ENCODE measurements around the gene CD58.
A peak's percentile ranks its signal among the peaks of the same experiment; 100 is the strongest.

CD58 gene

DNA sequence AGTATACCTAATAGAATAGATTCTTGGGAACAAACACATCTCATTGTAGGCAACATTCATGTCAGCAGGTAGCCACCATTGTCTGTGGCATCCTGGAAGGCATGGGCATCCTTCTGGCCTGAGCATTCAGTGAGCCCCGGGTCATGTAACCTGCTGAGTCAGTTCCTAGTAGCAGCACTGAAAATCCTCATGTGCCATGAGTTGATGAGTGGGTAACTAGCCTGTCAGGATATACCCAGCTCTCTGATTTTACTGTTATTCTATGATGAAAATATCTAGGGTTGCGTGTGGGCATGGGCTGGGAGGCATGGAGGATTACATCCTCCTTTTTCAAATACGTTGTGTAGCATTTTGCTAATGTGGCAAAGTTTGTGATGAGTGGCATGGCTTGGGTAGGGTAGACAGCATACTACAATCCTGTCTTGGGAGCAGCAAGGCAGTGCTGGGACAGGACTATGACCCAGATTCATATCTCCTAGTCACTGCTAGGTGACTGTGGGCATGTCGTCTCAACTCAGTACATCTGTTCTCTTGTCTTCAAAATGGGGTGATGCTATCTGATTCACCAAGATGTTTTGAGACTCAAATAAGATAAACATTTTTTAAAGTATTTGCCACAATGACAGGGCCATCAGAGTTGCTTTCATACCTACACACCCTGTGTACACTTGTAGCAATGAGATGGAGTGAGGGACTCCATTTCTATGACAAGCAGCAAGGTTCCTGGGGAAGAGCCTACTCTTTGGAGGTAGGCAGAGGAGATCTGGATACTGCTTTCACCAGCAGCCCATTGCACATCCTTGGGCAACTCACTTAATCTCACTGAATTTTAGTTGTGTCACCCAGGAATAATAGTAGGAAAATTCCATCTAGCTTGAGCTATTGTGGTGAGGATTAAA, 62.5 kb downstream of the CD58 start:
- DNase-seq, result no peak

DNA sequence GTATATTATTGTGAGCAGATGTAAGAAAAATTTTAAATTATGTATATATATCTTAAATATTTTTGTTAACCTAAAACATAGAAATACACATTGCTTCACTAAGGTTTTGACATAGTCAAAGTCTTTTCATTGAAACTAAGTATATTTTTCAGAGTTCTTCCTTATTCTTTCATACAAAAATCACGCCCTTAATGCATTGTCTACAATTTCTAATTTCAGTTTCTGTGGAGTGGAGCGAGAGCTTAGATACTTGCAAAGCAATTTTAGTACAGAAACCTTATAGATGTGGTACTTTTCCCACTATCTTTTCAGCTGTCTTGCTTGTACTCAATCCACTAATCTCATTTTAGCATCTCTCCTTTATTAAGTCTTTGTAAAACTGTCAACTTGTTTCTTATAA, 63.2 kb downstream of the CD58 start:
- no peak for DNase-seq

DNA sequence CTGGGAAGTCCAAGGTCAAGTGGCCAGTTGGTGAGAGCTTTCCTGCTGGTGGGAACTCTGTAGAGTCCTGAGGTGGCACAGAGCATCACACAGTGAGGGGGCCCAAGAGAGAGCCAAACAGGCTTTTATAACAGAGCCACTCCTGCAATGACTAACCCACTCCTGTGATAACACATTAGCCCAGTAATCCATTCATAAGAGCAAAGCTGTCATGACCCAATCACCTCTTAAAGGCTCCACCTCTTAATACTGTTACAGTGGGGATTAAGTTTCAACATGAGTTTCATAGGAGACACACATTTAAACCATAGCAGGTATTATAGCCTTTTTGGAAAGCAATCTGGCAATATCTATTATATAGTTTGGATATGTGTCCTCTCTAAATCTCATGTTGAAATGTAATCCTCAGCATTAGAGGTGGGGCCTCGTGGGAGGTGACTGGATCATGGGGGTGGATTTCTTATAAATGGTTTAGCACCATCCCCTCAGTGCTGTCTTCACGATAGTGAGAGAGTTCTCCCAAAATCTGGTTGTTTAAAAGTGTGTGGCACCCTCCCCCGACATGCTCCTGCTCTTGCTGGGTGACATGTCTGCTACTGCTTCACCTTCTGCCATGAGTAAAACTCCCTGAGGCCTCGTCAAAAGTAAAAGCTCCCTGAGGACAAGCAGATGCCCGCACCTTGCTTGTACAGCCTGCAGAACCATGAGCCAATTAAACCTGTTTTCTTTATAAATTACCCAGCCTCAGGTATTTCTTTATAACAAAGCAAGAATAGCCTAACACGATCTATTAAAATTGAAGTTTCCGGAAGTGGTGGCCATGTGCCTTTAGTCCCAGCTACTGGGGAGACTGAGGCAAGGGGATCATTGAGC, 64.5 kb downstream of the CD58 start:
- no peak for DNase-seq

GRCh38 chr1:116504308-116505156, 66.3 kb downstream of the CD58 start:
- peak; percentile 75 to 82 for DNase-seq

DNA sequence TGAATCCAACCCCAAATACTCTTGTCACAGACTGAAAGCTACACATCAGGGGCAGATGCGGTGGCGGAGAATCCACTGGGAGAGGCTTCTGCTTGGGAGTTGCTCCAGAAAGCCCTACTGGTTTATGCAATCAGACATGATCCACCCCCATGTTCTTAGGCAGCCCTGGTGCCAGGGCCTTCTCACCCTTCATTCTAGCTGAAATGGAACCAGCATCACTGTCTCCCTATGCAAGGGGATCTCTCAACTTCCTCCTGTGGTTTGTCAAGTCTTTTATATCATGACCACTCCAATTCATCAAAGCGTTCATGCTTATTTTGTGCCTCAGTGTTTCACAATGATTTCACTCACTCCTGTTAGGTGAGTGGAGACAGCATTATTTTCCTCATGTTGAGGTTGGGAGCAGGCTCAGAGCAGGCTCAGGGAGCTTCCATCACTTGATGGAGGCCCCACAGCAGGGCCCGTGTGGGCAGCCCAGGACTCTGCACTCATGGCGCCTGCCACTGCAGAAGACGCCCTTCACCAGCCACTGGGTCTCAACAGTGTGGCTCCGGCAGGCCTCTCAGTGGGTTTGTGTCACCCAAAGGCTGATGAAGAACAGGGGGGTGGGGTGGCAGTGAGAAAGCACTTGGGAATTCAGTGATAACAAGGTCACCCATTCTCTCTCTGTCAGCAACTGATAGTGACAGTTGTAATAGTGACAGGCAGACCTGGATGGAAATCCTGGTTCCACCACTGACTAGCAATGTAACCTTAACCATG, 67.1 kb downstream of the CD58 start:
- DNase-seq, result no peak

DNA sequence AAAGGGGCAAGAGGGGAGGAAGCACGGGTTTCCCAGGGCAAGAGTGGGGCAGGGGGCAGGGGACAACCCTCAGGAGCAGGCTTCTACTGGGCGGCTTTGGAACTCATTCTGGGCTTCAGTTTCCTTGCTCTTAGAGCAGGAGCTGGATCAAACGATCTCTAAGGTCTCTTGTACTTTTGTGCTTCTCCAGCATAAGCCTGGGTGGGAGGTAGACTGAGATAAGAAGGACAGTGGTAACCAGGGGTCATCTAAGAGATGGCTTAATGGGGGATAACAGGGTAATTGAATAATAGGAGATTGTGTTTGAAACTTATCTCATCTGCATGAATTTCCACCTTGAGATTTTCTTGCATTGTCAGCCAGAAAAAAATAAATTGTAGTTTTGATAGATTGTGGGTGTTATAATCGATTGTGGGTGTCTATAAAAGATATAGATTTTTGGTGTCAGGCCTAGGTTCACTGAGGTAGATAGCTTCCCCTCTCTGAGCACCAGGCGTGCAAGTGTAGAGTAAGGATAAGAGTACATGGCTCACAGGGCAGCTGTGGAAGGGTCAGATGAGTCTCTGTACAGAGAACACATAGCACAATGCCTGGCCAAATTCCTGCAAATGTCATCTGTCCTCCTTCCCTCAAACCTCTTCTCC, 68.0 kb downstream of the CD58 start:
- DNase-seq, result no peak

GRCh38 chr1:116501870-116502244, 69.0 kb downstream of the CD58 start:
- DNase-seq, result no peak

DNA sequence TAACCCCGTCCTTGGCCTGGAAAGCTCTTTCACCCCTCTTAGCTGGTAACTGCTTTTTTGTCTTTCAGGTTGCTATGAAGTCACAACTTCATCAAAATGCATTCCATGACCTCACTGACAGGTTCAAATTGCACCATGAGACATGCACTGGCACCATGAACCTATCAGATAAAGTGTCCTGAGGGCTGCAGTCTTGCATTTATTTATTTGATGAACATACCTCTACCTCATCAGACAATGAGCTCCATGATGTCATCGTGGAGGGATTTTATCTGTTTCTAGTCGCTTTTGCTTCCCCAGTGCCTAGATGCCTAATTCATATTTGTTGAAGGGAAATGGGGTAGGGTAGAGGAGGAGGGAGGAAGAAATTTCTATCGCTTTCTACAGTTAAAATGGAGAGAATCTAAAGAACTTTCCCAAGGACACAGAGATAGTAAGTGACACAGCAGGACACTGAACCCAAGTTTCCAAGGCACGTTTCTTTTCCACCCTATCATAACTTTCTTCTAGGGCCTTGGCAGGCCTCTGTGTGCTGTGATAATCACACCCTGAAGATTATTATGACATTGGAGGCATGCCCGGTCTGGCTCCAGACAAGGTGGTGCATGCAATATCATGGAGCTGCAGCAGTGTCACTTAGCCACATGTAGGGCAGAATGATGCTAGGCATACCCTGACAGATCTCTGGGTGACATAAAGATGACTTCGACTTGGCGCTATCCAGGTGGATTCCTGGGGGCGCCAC, 69.5 kb downstream of the CD58 start:
- no peak for DNase-seq

DNA sequence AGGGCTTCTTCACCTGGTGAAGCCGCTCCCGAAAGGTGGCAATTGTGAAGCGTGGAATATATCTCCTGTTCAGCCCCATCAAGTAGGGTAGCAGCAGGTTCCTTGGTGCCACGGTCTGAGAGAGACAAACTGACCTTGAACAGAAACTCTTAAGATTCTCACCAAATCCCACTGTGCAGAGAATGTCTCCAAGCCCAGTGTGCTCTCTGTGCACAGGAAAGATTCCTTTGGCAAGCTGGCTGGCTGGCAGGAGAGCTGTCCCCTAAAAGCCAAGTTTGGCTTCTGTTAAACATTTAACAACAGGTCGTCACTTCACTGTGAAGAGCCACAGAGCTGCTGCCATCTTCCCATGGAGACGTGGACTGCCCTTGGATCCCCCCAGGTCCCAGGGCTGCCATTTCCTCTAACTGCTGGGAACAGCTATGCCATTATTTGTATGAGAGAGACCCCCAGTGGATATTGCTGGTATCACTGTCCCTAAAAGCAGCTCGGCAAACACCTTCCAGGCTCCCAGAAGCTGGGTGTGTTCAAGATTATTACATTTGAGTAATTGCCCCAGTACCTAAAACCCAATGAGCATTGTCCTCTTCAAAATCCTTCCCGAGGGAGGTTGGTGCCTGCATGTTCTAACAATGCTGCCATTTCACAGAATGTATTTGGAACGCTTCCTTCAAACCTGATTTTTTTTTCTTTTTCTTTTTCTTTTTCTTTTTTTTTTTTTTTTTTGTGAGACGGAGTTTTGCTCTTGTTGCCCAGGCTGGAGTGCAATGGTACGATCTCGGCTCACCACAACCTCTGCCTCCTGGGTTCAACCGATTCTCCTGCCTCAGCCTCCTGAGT, 71.8 kb downstream of the CD58 start:
- DNase-seq, result peak; percentile 33 to 52

DNA sequence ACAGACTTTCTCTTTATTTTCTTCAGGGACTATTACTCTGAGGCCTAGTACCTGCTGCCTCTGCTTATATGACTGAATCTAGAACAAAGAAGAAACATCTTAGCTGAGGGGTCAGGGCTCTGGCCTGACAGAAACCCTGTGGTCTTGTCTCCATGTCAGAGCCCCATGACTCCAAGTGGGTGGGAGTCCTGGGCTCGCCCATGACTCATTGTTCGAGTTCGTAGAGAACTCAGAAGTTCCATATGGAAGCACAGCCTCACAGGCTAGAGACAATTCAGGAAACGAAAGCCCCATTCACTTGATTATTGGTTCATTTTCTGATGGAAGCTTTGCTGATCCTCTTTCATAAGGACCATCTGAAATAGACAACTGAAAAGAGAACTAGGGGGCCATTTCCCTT, 73.2 kb downstream of the CD58 start:
- no peak for DNase-seq

GRCh38 chr1:116496898-116497297, 73.9 kb downstream of the CD58 start:
- DNase-seq, result no peak

GRCh38 chr1:116496380-116496779, 74.4 kb downstream of the CD58 start:
- no peak for DNase-seq

DNA sequence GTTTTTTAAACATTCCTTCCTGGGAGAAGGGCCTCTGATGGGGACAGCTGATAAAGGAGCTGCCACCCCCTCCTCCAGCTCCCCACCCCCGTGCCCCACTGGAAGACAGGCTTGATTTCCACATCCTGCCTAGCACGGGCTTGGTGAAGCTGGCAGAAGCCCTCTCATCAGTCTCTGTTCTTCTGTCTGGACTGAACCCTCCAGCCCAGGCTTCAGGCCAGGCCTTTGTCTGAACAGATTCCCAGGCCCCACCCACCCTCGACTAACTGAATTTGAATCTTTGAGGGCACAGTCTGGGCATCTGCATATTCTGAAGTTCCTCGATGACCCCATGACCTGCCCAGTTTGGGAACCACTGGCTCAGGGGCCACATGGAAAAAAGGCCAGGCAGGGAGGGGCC, 75.3 kb downstream of the CD58 start:
- no peak for DNase-seq

DNA sequence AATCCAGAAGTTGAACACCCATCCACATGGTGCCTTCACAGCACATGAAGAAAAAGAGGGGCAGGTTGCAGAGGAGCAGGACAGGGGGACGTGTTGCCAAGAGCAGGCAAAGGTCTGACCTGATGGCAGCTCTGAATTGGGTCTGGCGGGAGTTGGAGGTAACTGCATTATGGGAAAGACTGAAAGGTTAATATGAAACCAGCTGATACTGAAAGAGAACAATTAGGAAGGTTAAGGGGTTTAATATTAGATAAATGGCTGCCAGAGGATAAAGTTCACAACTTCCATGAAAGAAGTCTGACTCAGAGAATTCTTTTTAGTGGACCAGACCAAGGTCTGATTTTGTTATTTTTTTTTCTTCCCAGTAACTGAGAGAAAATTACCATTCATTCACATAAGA, 76.1 kb downstream of the CD58 start:
- DNase-seq, result no peak

- no peak for DNase-seq
These were observed 76.5 kb downstream of the CD58 start for GRCh38 chr1:116494353-116494692.

DNA sequence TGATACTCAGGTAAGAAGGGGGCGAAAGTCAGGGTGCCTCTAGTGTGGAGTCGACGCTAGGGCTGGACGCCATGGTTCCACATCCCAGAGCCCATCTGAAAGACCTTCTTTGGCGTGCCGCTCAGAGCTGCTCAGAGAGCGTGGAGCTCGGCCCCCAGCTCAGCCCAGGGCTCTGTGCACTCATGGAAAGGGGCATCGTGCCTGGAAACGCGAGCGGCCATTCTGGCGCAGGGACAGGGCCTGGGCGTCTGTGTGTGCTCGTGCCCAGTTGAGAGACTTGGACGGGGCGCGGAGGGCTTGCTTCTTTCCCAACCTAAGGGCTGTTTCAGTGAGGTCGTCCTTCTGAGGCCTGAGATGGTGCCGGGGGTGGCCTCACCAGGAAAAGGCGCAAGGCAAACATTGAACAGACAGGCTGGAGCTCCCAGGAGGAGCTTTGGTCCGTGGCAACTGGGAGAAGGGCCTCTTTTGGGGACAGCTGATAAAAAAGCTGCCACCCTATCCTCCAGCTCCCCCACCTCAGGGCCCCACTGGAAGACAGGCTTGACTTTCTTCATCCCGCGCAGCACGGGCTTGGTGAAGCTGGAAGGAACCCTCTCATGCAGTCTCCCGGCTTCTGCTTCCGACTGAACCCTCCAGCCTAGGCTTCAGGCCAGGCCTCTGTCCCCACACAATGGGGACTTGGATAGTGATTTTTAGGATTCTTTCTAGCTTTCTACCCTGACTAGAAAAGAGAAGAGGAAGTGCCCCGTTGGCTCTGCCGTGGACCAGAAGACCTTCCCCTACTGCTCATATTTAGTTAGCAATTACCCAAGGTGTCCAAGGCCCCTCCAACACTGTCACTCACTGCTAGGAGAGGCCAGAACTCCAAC, 77.1 kb downstream of the CD58 start:
- no peak for DNase-seq

GRCh38 chr1:116493036-116493435, 77.8 kb downstream of the CD58 start:
- DNase-seq, result no peak

DNA sequence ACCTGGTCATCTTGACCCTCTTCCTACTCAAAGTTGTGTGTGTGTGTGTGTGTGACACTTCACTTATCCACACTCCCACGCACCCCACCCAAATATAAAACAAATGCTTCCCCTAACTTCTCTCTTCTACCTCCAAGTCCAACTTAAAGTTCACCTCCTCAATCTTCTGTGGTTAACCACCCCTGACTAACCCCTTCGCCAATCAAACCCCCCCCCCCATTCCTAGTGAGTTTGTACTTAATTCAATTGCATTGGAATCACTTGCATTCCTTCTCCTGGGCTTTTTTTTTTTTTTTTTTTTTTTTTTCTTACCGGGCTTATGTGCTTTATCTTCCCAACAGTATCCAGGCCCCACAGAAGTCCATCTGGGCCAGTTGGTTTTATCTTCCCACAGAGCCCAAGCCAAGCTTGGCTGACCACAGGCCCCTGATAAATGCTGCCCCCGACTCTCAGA, 78.4 kb downstream of the CD58 start:
- no peak for DNase-seq

Measured in activated CD4-positive, alpha-beta T cell treated with anti-CD3 and anti-CD28 coated beads, Interleukin-2, amount 50 U/mL, for 48 hours (primary cell).